HEK293 (cell line): ENCODE data around the gene DCPS.
"Not testable (repeated sequence)": the region's sequence is repeated elsewhere in the genome, so short reads cannot be mapped to it uniquely, and the experiment has no call there.

Experiments
- CTCF ChIA-PET: fragments of 350-600 bp; formaldehyde crosslinking; extraction: SDS; loops from one replicate; lab custom pipeline; 2021; ENCODE audit warnings: antibody characterized with exemption; lab: Yijun Ruan, JAX
- POLR2A ChIA-PET: fragments of 300-600 bp; formaldehyde crosslinking; extraction: SDS; loops from one replicate; lab custom pipeline; 2020; ENCODE audit warnings: antibody characterized with exemption, inconsistent platforms; lab: Yijun Ruan, JAX
- H3K27ac ChIP-seq: fragments of 200-500 bp; sonication (Bioruptor generic); 2 replicates; pipeline ENCODE4 v1.5.1; 2014; ENCODE audit warnings: low read depth, low read length, control low read depth, inconsistent platforms; ENCODE audit errors: extremely low read depth
- H3K36me3 ChIP-seq, 2 experiments: fragments of 200-500 bp in 1 of 2; sonication (Bioruptor generic) in 1 of 2; 1 replicate in 1 of 2; 2 replicates in 1 of 2; pipeline ENCODE4 v1.5.1; 2014 to 2017; ENCODE audit warnings: inconsistent platforms in 2 of 2, low read length in 2 of 2; ENCODE audit not compliant: control insufficient read depth in 2 of 2, insufficient read depth in 1 of 2
- H3K4me1 ChIP-seq: fragments of 200-500 bp; sonication (Bioruptor generic); 2 replicates; pipeline ENCODE4 v1.5.1; 2014; ENCODE audit warnings: mild to moderate bottlenecking, low read length, inconsistent platforms; ENCODE audit not compliant: control insufficient read depth, insufficient read depth
- H3K4me3 ChIP-seq: 2 replicates; pipeline ENCODE4 v1.5.1; 2011; ENCODE audit warnings: low read depth, mild to moderate bottlenecking, control low read depth, low read length, moderate library complexity
- H3K9me3 ChIP-seq: fragments of 200-500 bp; sonication (Bioruptor generic); 2 replicates; pipeline ENCODE4 v1.5.1; 2014; ENCODE audit warnings: low read depth, low read length, inconsistent platforms; ENCODE audit not compliant: control insufficient read depth, insufficient read depth
- EGR2 ChIP-seq: fragments of 450-650 bp; formaldehyde crosslinking; IDR thresholded peaks from 2 replicates; pipeline ENCODE4 v1.5.1; 2016; ENCODE audit warnings: low read depth, missing biosample characterization, missing genetic modification characterization
- FEZF1 ChIP-seq: fragments of 450-650 bp; formaldehyde crosslinking; IDR thresholded peaks from 2 replicates; pipeline ENCODE4 v1.5.1; 2016; ENCODE audit warnings: missing biosample characterization, missing genetic modification characterization
- MZF1 ChIP-seq: fragments of 450-650 bp; formaldehyde crosslinking; IDR thresholded peaks from 2 replicates; pipeline ENCODE4 v1.5.1; 2017; ENCODE audit warnings: missing biosample characterization, missing genetic modification characterization, borderline replicate concordance
- OSR2 ChIP-seq: fragments of 450-650 bp; formaldehyde crosslinking; IDR thresholded peaks from 2 replicates; pipeline ENCODE4 v1.5.1; 2016; ENCODE audit warnings: missing biosample characterization, missing genetic modification characterization
- OVOL3 ChIP-seq: fragments of 450-650 bp; formaldehyde crosslinking; IDR thresholded peaks from 2 replicates; pipeline ENCODE4 v1.5.1; 2016; ENCODE audit warnings: missing biosample characterization, missing genetic modification characterization
- PRDM1 ChIP-seq: fragments of 450-650 bp; formaldehyde crosslinking; IDR thresholded peaks from 2 replicates; pipeline ENCODE4; 2016; ENCODE audit warnings: missing biosample characterization, missing genetic modification characterization
- SCRT1 ChIP-seq: fragments of 450-650 bp; formaldehyde crosslinking; IDR thresholded peaks from 2 replicates; pipeline ENCODE4 v1.5.1; 2016; ENCODE audit warnings: missing biosample characterization, missing genetic modification characterization, borderline replicate concordance
- YY1 ChIP-seq: fragments of 450-650 bp; formaldehyde crosslinking; IDR thresholded peaks from 2 replicates; pipeline ENCODE4 v1.5.1; 2018; ENCODE audit warnings: missing biosample characterization, missing genetic modification characterization
- ZFHX2 ChIP-seq: fragments of 450-650 bp; formaldehyde crosslinking; conservative IDR thresholded peaks from 2 replicates; pipeline ENCODE4 v1.5.1; 2016; ENCODE audit warnings: missing biosample characterization, missing genetic modification characterization
- ZFP41 ChIP-seq: fragments of 450-650 bp; formaldehyde crosslinking; IDR thresholded peaks from 2 replicates; pipeline ENCODE4 v1.5.1; 2016; ENCODE audit warnings: missing biosample characterization, missing genetic modification characterization, borderline replicate concordance
- ZIC2 ChIP-seq: fragments of 450-650 bp; formaldehyde crosslinking; IDR thresholded peaks from 2 replicates; pipeline ENCODE4 v1.5.1; 2016; ENCODE audit warnings: missing biosample characterization, missing genetic modification characterization
- ZNF157 ChIP-seq: fragments of 450-650 bp; formaldehyde crosslinking; IDR thresholded peaks from 2 replicates; pipeline ENCODE4 v1.5.1; 2016; ENCODE audit warnings: missing biosample characterization, missing genetic modification characterization
- ZNF274 ChIP-seq, 2 experiments: fragments of 200-500 bp in 1 of 2; fragments of 450-650 bp in 1 of 2; sonication (Bioruptor generic) in 1 of 2; formaldehyde crosslinking in 1 of 2; IDR thresholded peaks; 2 replicates each; pipeline versions ENCODE4 v1.5.1 to v1.6.1; 2014 to 2016; ENCODE audit warnings: borderline replicate concordance in 1 of 2, inconsistent platforms in 1 of 2, low read length in 1 of 2, missing biosample characterization in 1 of 2, missing genetic modification characterization in 1 of 2
- ZNF292 ChIP-seq: fragments of 450-650 bp; formaldehyde crosslinking; IDR thresholded peaks from 2 replicates; pipeline ENCODE4 v1.5.1; 2016; ENCODE audit warnings: low read depth, missing biosample characterization, missing genetic modification characterization, borderline replicate concordance
- ZNF416 ChIP-seq: fragments of 450-650 bp; formaldehyde crosslinking; IDR thresholded peaks from 2 replicates; pipeline ENCODE4 v1.5.1; 2016; ENCODE audit warnings: missing biosample characterization, missing genetic modification characterization
- ZNF48 ChIP-seq: fragments of 450-650 bp; formaldehyde crosslinking; IDR thresholded peaks from 2 replicates; pipeline ENCODE4 v1.5.1; 2016; ENCODE audit warnings: missing biosample characterization, missing genetic modification characterization
- ZNF514 ChIP-seq: fragments of 450-650 bp; formaldehyde crosslinking; IDR thresholded peaks from 2 replicates; pipeline ENCODE4 v1.5.1; 2016; ENCODE audit warnings: missing biosample characterization, missing genetic modification characterization
- ZNF544 ChIP-seq: fragments of 450-650 bp; formaldehyde crosslinking; IDR thresholded peaks from 2 replicates; pipeline ENCODE4 v1.5.0; 2017; ENCODE audit warnings: missing biosample characterization, missing genetic modification characterization
- ZNF548 ChIP-seq: fragments of 450-650 bp; formaldehyde crosslinking; IDR thresholded peaks from 2 replicates; pipeline ENCODE4 v1.5.1; 2016; ENCODE audit warnings: missing biosample characterization, missing genetic modification characterization
- ZNF555 ChIP-seq: fragments of 450-650 bp; formaldehyde crosslinking; conservative IDR thresholded peaks from 2 replicates; pipeline ENCODE4 v1.5.1; 2017; ENCODE audit warnings: missing biosample characterization, mild to moderate bottlenecking, missing genetic modification characterization, inconsistent platforms
- ZNF600 ChIP-seq: fragments of 450-650 bp; formaldehyde crosslinking; IDR thresholded peaks from 2 replicates; pipeline ENCODE4 v1.5.1; 2016; ENCODE audit warnings: missing biosample characterization, missing genetic modification characterization
- ZNF670 ChIP-seq: fragments of 450-650 bp; formaldehyde crosslinking; IDR thresholded peaks from 2 replicates; pipeline ENCODE4 v1.5.1; 2016; ENCODE audit warnings: missing biosample characterization, missing genetic modification characterization, low read depth
- ZNF777 ChIP-seq: fragments of 450-650 bp; formaldehyde crosslinking; IDR thresholded peaks from 2 replicates; pipeline ENCODE4 v1.5.1; 2017; ENCODE audit warnings: missing biosample characterization, missing genetic modification characterization, borderline replicate concordance
- ZSCAN23 ChIP-seq: fragments of 450-650 bp; formaldehyde crosslinking; IDR thresholded peaks from 2 replicates; pipeline ENCODE4 v1.5.1; 2016; ENCODE audit warnings: missing biosample characterization, missing genetic modification characterization
- TF ChIP-seq, protein P1 (sequence below): fragments of 450-650 bp; formaldehyde crosslinking; IDR thresholded peaks from 2 replicates; pipeline ENCODE4 v1.5.1; 2016; ENCODE audit warnings: missing biosample characterization, missing genetic modification characterization, low read depth
- TF ChIP-seq, protein P2 (sequence below): fragments of 450-650 bp; formaldehyde crosslinking; IDR thresholded peaks from 2 replicates; pipeline ENCODE4; 2016; ENCODE audit warnings: missing biosample characterization, missing genetic modification characterization

DCPS gene

DNA sequence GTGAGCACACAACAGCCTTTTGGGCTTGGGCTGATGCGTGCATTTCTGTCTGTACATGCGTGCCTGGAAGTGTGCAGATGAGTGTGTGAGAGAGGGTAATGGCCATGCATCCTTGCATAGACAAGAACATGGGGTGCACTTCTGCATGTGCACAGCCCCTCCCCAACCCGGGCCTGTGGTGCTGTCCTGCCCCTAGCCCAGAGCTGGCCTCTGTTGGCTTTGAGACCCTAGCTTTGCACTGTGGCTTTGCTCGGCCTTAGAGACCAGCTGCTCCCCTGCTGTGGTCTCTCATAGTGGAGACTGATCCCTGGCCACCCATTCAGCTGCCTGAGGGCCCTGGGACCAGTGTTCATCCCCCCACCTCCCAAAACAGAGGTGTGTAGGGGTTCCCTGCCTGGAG is 77.0 kb downstream of the DCPS start:
- no peak overlapping the region for H3K4me3 ChIP-seq
- H3K9me3 ChIP-seq = no peaks in the 10 kb centered on the region
- no peak overlapping the region for H3K27ac ChIP-seq
- H3K36me3 ChIP-seq = no peaks in the 10 kb centered on the region
- ChIA-PET CTCF (interaction anchor here (1.6 kb wide), 1 partner anchor 70 kb away, joined by 4 read pairs; no protein-coding TSS in a partner anchor), POLR2A (no interaction called here)
- H3K4me1 ChIP-seq = no peaks in the 10 kb centered on the region
- no peak for TF ChIP-seq ZNF777
- TF ChIP-seq ZNF514 = no peak
- no peak for TF ChIP-seq OVOL3 (tag by site-specific recombination)
- no peak for TF ChIP-seq ZNF555 (tag by site-specific recombination)

DNA sequence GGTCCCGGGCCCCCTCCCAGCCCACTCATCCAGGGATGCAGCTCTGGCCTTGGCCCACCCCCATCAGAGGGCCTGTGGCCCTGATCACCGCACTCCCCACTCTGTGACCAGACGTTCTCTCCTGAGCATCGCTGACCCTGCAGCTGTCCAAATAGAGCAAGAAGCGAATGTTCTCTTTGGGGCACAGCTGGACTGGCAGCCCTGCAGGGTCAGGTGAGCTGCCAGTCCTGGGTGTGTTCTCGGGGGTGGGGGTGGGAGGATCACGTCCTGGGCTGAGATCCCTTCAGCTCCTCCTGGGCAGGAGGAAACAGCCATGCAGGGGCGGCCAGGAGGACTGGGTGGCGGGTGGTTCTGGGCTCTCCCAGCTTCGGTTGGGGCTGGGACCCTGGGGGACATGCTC is 78.1 kb downstream of the DCPS start:
- POLR2A ChIA-PET, H3K4me3 ChIP-seq, H3K27ac ChIP-seq, H3K9me3 ChIP-seq, H3K4me1 ChIP-seq, CTCF ChIA-PET, H3K36me3 ChIP-seq: not testable (repeated sequence)

DNA sequence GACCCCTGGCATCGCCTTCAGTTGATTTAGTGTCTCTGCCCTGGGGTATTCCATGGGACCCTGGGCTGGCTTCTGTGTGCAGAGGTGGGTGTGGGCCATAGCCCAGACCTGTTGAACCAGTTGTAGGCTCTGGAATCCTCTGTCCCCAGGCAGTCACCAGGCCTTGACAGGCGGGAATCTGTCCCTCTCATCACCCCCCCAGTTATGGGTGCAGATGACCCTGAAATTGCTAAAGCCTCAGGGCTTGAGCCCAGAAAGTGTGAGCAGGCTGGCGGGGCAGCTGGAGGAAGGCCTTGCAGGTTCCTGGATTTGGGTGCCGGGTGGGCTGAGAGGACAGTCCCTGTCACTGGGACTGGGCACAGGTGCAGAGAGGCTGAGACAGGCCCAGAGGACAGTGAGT is 78.8 kb downstream of the DCPS start:
- H3K4me1 ChIP-seq, H3K9me3 ChIP-seq, H3K27ac ChIP-seq, CTCF ChIA-PET, H3K4me3 ChIP-seq, H3K36me3 ChIP-seq, POLR2A ChIA-PET: not testable (repeated sequence)

DNA sequence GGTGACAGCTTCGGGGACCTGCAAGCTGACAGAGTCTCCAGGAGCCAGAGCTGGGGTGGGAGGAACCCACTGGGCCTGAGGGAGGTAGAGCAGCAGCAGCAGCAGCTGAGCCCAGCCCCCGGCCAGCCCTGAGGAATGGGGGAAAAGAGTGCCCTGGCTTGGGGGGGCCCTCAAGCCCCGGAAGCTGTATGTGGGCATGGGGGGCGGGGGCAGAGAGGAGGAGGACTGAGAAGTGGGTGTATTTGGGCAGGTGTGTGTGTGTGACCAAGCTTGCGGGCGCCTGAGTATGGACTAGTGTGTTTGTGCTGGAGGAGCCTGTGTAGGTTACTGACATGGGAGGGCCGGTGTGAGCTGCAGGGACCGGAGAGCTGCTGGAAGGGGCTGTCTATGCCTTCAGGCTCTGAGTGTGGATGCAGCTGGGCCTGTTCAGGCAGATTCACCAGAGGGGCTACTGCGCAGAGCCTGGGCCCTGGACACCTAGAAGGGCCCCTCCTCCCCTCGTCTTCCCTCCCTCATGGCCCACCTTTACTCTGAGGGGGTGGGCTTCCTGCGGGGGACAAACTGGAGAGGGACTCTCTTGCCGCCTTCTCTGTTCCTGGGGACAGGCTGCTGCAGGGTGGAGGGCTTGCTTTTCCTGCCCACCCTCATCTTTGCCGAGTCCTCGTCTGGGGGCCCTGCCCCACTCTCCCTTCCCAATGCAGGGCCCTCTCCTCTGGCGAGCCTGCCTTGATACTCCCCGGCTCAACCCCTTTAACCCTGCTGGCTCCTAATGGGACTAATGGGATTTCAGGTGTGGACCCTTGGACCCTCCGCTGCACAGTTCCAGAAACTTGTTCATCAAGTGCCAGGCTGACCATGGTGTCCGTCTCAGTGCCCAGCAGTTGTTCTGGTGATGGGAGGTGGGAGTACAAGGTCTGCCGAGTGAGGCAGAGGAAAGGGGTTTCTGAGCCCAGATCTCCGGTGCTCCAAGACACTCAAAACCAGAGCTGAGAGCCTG is 79.8 kb downstream of the DCPS start:
- no peaks in the 10 kb centered on the region for H3K36me3 ChIP-seq
- no peak overlapping the region for H3K4me3 ChIP-seq
- no peaks in the 10 kb centered on the region for H3K4me1 ChIP-seq
- no peaks in the 10 kb centered on the region for H3K9me3 ChIP-seq
- ChIA-PET CTCF (no interaction called here), POLR2A (no interaction called here)
- H3K27ac ChIP-seq = no peak overlapping the region
- TF ChIP-seq ZNF292 (tag by site-specific recombination) = no peak
- TF ChIP-seq EGR2 (tag by site-specific recombination) = peak; percentile 66
- TF ChIP-seq OSR2 (tag by site-specific recombination) = no peak
- no peak for TF ChIP-seq ZNF48 (tag by site-specific recombination)
- TF ChIP-seq ZNF274 (IDR thresholded peaks at IDR 0.05; ENCODE audit: low read length) = no peak
- TF ChIP-seq ZNF274 (tag by site-specific recombination; IDR thresholded peaks at IDR 0.05; ENCODE audit: borderline replicate concordance) = no peak
- peak; percentile 66 for TF ChIP-seq ZFHX2 (tag by site-specific recombination)
- TF ChIP-seq ZNF600 (tag by site-specific recombination) = peak; percentile 23; the same call in 1 of the 2 replicates
- TF ChIP-seq SCRT1 = no peak
- TF ChIP-seq, protein P1, sequence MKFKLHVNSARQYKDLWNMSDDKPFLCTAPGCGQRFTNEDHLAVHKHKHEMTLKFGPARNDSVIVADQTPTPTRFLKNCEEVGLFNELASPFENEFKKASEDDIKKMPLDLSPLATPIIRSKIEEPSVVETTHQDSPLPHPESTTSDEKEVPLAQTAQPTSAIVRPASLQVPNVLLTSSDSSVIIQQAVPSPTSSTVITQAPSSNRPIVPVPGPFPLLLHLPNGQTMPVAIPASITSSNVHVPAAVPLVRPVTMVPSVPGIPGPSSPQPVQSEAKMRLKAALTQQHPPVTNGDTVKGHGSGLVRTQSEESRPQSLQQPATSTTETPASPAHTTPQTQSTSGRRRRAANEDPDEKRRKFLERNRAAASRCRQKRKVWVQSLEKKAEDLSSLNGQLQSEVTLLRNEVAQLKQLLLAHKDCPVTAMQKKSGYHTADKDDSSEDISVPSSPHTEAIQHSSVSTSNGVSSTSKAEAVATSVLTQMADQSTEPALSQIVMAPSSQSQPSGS = no peak
- no peak for TF ChIP-seq ZSCAN23 (tag by site-specific recombination)
- TF ChIP-seq, protein P2, sequence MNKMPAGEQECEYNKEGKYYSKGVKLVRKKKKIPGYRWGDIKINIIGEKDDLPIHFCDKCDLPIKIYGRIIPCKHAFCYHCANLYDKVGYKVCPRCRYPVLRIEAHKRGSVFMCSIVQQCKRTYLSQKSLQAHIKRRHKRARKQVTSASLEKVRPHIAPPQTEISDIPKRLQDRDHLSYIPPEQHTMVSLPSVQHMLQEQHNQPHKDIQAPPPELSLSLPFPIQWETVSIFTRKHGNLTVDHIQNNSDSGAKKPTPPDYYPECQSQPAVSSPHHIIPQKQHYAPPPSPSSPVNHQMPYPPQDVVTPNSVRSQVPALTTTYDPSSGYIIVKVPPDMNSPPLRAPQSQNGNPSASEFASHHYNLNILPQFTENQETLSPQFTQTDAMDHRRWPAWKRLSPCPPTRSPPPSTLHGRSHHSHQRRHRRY (tag by site-specific recombination) = no peak
- TF ChIP-seq YY1 (tag by site-specific recombination) = no peak
- no peak for TF ChIP-seq ZNF416 (tag by site-specific recombination)
- no peak for TF ChIP-seq FEZF1 (tag by site-specific recombination)
- no peak for TF ChIP-seq ZFP41 (tag by site-specific recombination)
- no peak for TF ChIP-seq ZNF548 (tag by site-specific recombination)
- TF ChIP-seq ZIC2 (tag by site-specific recombination) = no peak
- no peak for TF ChIP-seq ZNF777
- TF ChIP-seq ZNF544 (tag by site-specific recombination) = no peak
- no peak for TF ChIP-seq MZF1 (tag by site-specific recombination)
- TF ChIP-seq PRDM1 = no peak
- no peak for TF ChIP-seq ZNF157
- TF ChIP-seq ZNF670 (tag by site-specific recombination) = no peak
